Common myeloid progenitor, CD34-positive (primary cell): ENCODE results near the gene MRPL48.
"Not testable (repeated sequence)": the region's sequence is repeated elsewhere in the genome, so short reads cannot be mapped to it uniquely, and the experiment has no call there.

ENCODE experiments used
- CTCF ChIA-PET: fragments of 350-600 bp; sonication (Branson Sonifier 250); formaldehyde crosslinking; loops from one replicate; lab custom pipeline; 2021; ENCODE audit warnings: antibody characterized with exemption; lab: Charles Lee
- POLR2A ChIA-PET: fragments of 350-600 bp; sonication (Branson Sonifier 250); formaldehyde crosslinking; loops from one replicate; lab custom pipeline; 2021; ENCODE audit warnings: antibody characterized with exemption; lab: Charles Lee
- DNase-seq, 3 donors: peaks; one replicate each; pipeline versions ENCODE4 v3.0.0 to v3.0.0-alpha.2; 2013
- H3K27ac ChIP-seq, 2 experiments: 1 replicate in 1 of 2; 2 replicates in 1 of 2; pipeline ENCODE4 v1.7.0; 2013; ENCODE audit warnings: inconsistent platforms in 2 of 2, low read length in 2 of 2, mild to moderate bottlenecking in 2 of 2, low read depth in 1 of 2, moderate library complexity in 1 of 2; ENCODE audit not compliant: severe bottlenecking in 2 of 2, insufficient read depth in 1 of 2, poor library complexity in 1 of 2
- H3K27me3 ChIP-seq, 5 experiments: replicated peaks in 2 of 5; 1 replicate in 3 of 5; 2 replicates in 2 of 5; pipeline versions ENCODE4 v1.6.1 to v1.7.0; 2013; ENCODE audit warnings: low read length in 4 of 5, mild to moderate bottlenecking in 2 of 5, moderate library complexity in 2 of 5, inconsistent platforms in 1 of 5; ENCODE audit not compliant: insufficient read depth in 5 of 5, control insufficient read depth in 4 of 5
- H3K36me3 ChIP-seq, 4 experiments: 1 replicate in 2 of 4; 2 replicates in 2 of 4; pipeline versions ENCODE4 v1.6.1 to v1.7.0; 2013; ENCODE audit warnings: low read length in 3 of 4, control low read depth in 1 of 4, mild to moderate bottlenecking in 1 of 4; ENCODE audit not compliant: control insufficient read depth in 4 of 4, insufficient read depth in 4 of 4
- H3K4me1 ChIP-seq, 4 experiments: 1 replicate in 3 of 4; 2 replicates in 1 of 4; pipeline versions ENCODE4 v1.6.1 to v1.7.1; 2013; ENCODE audit warnings: low read length in 3 of 4, mild to moderate bottlenecking in 3 of 4, control low read depth in 1 of 4, inconsistent platforms in 1 of 4, moderate library complexity in 1 of 4; ENCODE audit not compliant: control insufficient read depth in 4 of 4, insufficient read depth in 4 of 4; ENCODE audit errors: control extremely low read depth in 1 of 4
- H3K4me3 ChIP-seq, 7 experiments: 1 replicate in 4 of 7; 2 replicates in 3 of 7; pipeline versions ENCODE4 v1.5.1 to v1.7.0; 2013; ENCODE audit warnings: mild to moderate bottlenecking in 7 of 7, low read length in 6 of 7, moderate library complexity in 6 of 7, inconsistent platforms in 2 of 7, low read depth in 2 of 7, control low read depth in 1 of 7; ENCODE audit not compliant: insufficient read depth in 4 of 7, control insufficient read depth in 1 of 7; ENCODE audit errors: extremely low read depth in 1 of 7
- H3K9me3 ChIP-seq, 5 experiments: 1 replicate in 4 of 5; 2 replicates in 1 of 5; pipeline versions ENCODE4 v1.6.1 to v1.7.1; 2013; ENCODE audit warnings: low read length in 4 of 5, mild to moderate bottlenecking in 2 of 5, inconsistent platforms in 1 of 5, low read depth in 1 of 5, moderate library complexity in 1 of 5; ENCODE audit not compliant: control insufficient read depth in 4 of 5, insufficient read depth in 2 of 5; ENCODE audit errors: control extremely low read depth in 1 of 5
- whole genome bisulfite sequencing: methylation state at CpG from one replicate; pipeline ENCODE4 v1.1.5; 2013; ENCODE audit not compliant: insufficient coverage; 5-methylcytosine and 5-hydroxymethylcytosine counted together

MRPL48 gene

DNA sequence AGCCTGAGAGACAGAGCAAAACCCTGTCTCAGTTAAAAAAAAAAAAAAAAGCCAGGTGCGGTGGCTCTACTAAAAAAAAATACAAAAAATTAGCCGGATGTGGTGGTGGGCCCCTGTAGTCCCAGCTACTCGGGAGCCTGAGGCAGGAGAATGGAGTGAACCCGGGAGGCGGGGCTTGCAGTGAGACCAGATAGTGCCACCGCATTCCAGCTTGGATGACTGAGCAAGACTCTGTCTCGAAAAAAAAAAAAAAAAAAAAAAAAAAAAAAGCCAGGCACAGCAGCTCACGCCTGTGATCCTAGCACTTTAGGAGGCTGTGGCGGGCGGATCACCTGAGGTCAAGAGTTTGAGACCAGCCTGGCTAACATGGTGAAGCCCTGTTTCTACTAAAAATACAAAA is 92.8 kb downstream of the MRPL48 start:
- WGBS, result 90% methylated on average over 8 of the region's 10 CpGs
- H3K27ac ChIP-seq, H3K9me3 ChIP-seq, DNase-seq, H3K27me3 ChIP-seq, H3K4me3 ChIP-seq: not testable (repeated sequence)
- CTCF ChIA-PET, result interaction anchor here (0.6 kb wide), 1 partner anchor 698 kb away, joined by 4 read pairs; no protein-coding TSS in a partner anchor
- H3K36me3 ChIP-seq, result peaks cover 0 to 11% (median under 1%) of the 10 kb centered on the region in 4 experiments
- peaks cover 9 to 15% (median 12%) of the 10 kb centered on the region in 4 experiments for H3K4me1 ChIP-seq
- POLR2A ChIA-PET, result interaction anchor here (0.7 kb wide), 1 partner anchor 119 kb away, joined by 3 read pairs; the partner anchor contains the start of gene RAB6A

DNA sequence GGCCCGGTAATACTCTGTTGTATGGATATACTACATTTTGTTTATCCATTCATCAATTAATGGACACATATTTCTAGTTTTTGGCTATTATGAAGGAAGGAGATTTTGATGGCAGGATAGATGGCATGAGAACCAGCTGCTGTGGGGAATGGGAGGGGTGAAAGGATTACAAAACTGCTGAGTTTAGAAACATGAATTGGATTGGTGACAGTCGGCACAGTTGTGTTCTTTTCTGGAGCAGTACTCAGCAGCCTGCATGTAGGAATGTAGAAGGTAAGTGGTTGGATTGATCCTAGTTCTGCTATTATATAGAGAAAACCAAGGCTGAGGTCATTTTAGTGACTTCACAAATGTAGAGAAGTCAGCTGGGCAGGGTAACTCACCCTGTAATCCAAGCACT is 96.2 kb downstream of the MRPL48 start:
- H3K27me3 ChIP-seq, result no peaks in the 10 kb centered on the region
- WGBS, result 100% methylated on average over 1 of the region's 2 CpGs
- no peaks in the 10 kb centered on the region for H3K4me1 ChIP-seq
- no peaks in the 10 kb centered on the region for H3K9me3 ChIP-seq
- CTCF ChIA-PET, result interaction anchor here (1.3 kb wide), 1 partner anchor 17 kb away, joined by 4 read pairs; no protein-coding TSS in a partner anchor
- POLR2A ChIA-PET, result no interaction called here
- no peak overlapping the region for H3K27ac ChIP-seq
- no peak overlapping the region for H3K4me3 ChIP-seq
- DNase-seq, result no peak
- H3K36me3 ChIP-seq, result peaks cover 2 to 21% (median 8%) of the 10 kb centered on the region in 4 experiments

- H3K27me3 ChIP-seq, result no peaks in the 10 kb centered on the region
- no peak for DNase-seq
- CTCF ChIA-PET, result no interaction called here
- no peak overlapping the region for H3K27ac ChIP-seq
- no peaks in the 10 kb centered on the region for H3K9me3 ChIP-seq
- POLR2A ChIA-PET, result no interaction called here
- no CpG with 5 or more reads among the region's 3 CpGs for WGBS
- peaks cover 6 to 47% (median 21%) of the 10 kb centered on the region in 4 experiments for H3K36me3 ChIP-seq
- no peak overlapping the region for H3K4me3 ChIP-seq
- H3K4me1 ChIP-seq, result no peaks in the 10 kb centered on the region
Measured at GRCh38 chr11:73888244-73888643, 100.6 kb downstream of the MRPL48 start.

DNA sequence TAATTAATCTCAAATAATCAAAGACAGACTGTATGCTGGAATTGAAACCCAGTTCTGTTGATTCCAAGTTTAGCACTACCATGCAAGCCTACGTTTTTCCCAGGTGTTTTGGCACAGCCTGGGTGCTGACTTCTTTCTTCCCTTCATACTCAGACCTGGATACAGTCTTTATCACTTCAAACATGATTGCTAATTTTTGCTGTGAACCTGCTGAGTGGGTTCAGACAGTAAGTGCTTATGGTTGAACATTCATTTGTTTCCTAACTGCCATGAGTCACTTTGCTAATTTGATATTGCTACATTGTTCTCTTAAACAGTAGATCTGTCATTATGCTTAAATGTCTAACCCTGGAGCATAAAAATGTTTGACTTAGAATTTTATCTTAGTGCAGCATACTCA is 101.3 kb downstream of the MRPL48 start:
- WGBS, result no CpG with 5 or more reads among the region's 1 CpG
- no peaks in the 10 kb centered on the region for H3K9me3 ChIP-seq
- H3K4me1 ChIP-seq, result no peaks in the 10 kb centered on the region
- ChIA-PET CTCF (no interaction called here), POLR2A (no interaction called here)
- DNase-seq, result no peak
- no peak overlapping the region for H3K4me3 ChIP-seq
- no peak overlapping the region for H3K27ac ChIP-seq
- H3K27me3 ChIP-seq, result no peaks in the 10 kb centered on the region
- H3K36me3 ChIP-seq, result peaks cover 6 to 45% (median 21%) of the 10 kb centered on the region in 4 experiments

GRCh38 chr11:73889536-73889935 is 101.9 kb downstream of the MRPL48 start:
- Histone ChIP-seq H3K36me3 (peaks cover 6 to 43% (median 22%) of the 10 kb centered on the region in 4 experiments), H3K27me3 (no peaks in the 10 kb centered on the region), H3K27ac (no peak overlapping the region), H3K4me1 (no peaks in the 10 kb centered on the region), H3K9me3 (no peaks in the 10 kb centered on the region), H3K4me3 (no peak overlapping the region)
- ChIA-PET CTCF (no interaction called here), POLR2A (no interaction called here)
- 100% methylated on average over 1 of the region's 1 CpG for WGBS
- DNase-seq, result no peak

DNA sequence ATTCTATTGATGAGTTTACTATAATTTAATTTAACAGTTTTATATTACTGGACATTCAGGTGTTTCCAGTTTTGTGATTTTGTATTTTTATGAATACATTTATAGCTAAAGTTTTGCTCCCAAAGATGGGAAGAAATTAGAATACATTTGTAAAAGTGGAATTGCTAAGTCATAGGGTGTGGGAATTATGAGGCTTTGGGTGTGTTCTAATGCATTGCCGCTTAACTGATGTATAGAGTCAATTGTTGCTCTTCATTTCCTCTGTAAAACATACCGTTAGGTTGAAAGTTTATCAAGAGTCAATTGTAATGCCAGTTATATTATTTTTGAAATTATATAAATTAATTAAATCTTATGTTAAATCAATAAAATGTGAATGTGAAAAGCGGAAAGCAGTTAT is 105.4 kb downstream of the MRPL48 start:
- Histone ChIP-seq H3K4me3 (no peak overlapping the region), H3K9me3 (no peaks in the 10 kb centered on the region), H3K27ac (no peak overlapping the region), H3K27me3 (no peaks in the 10 kb centered on the region), H3K4me1 (no peaks in the 10 kb centered on the region), H3K36me3 (peaks cover 6 to 39% (median 19%) of the 10 kb centered on the region in 4 experiments)
- WGBS, result 89% methylated on average over 1 of the region's 3 CpGs
- DNase-seq, result no peak
- ChIA-PET CTCF (no interaction called here), POLR2A (no interaction called here)

DNA sequence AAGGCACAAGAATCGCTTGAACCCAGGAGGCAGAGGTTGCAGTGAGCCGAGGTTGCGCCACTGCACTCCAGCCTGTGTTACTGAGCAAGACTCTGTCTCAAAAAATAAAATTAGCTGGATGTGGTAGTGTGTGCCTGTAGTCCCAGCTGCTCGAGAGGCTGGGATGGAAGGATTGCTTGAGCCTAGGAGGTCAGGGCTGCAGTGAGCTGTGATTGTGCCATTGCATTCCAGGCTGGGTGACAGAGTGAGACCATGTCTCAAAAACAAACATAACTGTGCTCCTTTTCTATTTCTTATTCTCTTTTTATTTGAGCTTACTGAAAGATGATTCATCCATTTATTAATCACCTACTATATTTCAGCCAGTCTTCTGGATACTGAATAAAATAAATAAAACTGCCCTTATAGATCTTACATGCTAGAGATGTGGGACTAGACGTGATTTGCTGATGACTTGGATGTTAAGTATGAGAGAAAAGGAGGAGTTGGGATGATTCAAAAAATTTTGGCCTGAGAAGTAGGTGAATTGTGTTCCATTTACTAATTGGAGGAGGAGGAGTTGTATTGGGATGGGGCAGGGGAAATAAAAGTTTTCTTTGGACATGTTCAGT is 107.2 kb downstream of the MRPL48 start:
- WGBS, result 100% methylated on average over 5 of the region's 5 CpGs
- no peaks in the 10 kb centered on the region for H3K4me1 ChIP-seq
- no peak overlapping the region for H3K27ac ChIP-seq
- H3K9me3 ChIP-seq, result no peaks in the 10 kb centered on the region
- H3K4me3 ChIP-seq, result no peak overlapping the region
- peaks cover 8 to 41% (median 17%) of the 10 kb centered on the region in 4 experiments for H3K36me3 ChIP-seq
- POLR2A ChIA-PET, result interaction anchor here (0.6 kb wide), 1 partner anchor 71 kb away, joined by 6 read pairs; no protein-coding TSS in a partner anchor
- H3K27me3 ChIP-seq, result no peaks in the 10 kb centered on the region
- no peak for DNase-seq
- CTCF ChIA-PET, result interaction anchor here (1.0 kb wide), 1 partner anchor 13 kb away, joined by 5 read pairs; no protein-coding TSS in a partner anchor
